Fibroblast of lung (primary cell): ENCODE data around the gene SLX4.

ENCODE experiments used
- CTCF ChIP-seq, 2 donors: IDR thresholded peaks in 1 of 2; conservative IDR thresholded peaks in 1 of 2; 1 replicate in 1 of 2; 2 replicates in 1 of 2; pipeline ENCODE4 v1.5.1; 2011 to 2012; ENCODE audit warnings: low read length in 2 of 2, control low read depth in 1 of 2, inconsistent platforms in 1 of 2, low read depth in 1 of 2, mild to moderate bottlenecking in 1 of 2
- EZH2 ChIP-seq: IDR thresholded peaks from 2 replicates; pipeline ENCODE4 v1.5.1; 2012; ENCODE audit warnings: low read length, control low read depth, mild to moderate bottlenecking; ENCODE audit errors: missing control alignments

- no peak for TF ChIP-seq EZH2
- no peak for TF ChIP-seq CTCF (conservative IDR thresholded peaks at IDR 0.05 in 1 of 2, IDR thresholded peaks at IDR 0.05 in 1 of 2; ENCODE audit: low read depth in 1 of 2, low read length in 2 of 2)
Observed at GRCh38 chr16:3609895-3610697, 1.3 kb downstream of the SLX4 start.
